ENCODE measurements around the gene ILK.

ILK gene

GRCh38 chr11:6606471-6607189 lies 3.1 kb downstream of the ILK start:
- FAIRE-seq (peak; percentile 52), DNase-seq (ENCODE audit: insufficient read length, low spot score) (peak; percentile 99)
- TF ChIP-seq POLR2A (IDR thresholded peaks at IDR 0.05; ENCODE audit: low read depth, low read length) = peak; percentile 59

GRCh38 chr11:6607190-6607795 lies 3.7 kb downstream of the ILK start:
- no peak for FAIRE-seq
- TF ChIP-seq POLR2A (IDR thresholded peaks at IDR 0.05; ENCODE audit: low read depth, low read length) = no peak
- no peak for DNase-seq (ENCODE audit: insufficient read length, low spot score)

GRCh38 chr11:6608011-6608410 lies 4.4 kb downstream of the ILK start:
- FAIRE-seq = no peak
- no peak for TF ChIP-seq POLR2A (IDR thresholded peaks at IDR 0.05; ENCODE audit: low read depth, low read length)
- no peak for DNase-seq (ENCODE audit: insufficient read length, low spot score)

GRCh38 chr11:6608726-6609501 lies 5.3 kb downstream of the ILK start:
- DNase-seq (ENCODE audit: insufficient read length, low spot score) (no peak), FAIRE-seq (no peak)
- no peak for TF ChIP-seq POLR2A (IDR thresholded peaks at IDR 0.05; ENCODE audit: low read depth, low read length)

GRCh38 chr11:6609502-6610015 lies 6.0 kb downstream of the ILK start:
- FAIRE-seq = no peak
- DNase-seq (ENCODE audit: insufficient read length, low spot score) = no peak
- 0 out of 2 replicates have a peak, but pooled peaks have one; percentile 17 for TF ChIP-seq POLR2A (IDR thresholded peaks at IDR 0.05; ENCODE audit: low read depth, low read length)

GRCh38 chr11:6610591-6610990 lies 7.0 kb downstream of the ILK start:
- TF ChIP-seq POLR2A (IDR thresholded peaks at IDR 0.05; ENCODE audit: low read depth, low read length) = no peak
- FAIRE-seq = no peak
- no peak for DNase-seq (ENCODE audit: insufficient read length, low spot score)

GRCh38 chr11:6611092-6611962 lies 7.8 kb downstream of the ILK start:
- TF ChIP-seq POLR2A (IDR thresholded peaks at IDR 0.05; ENCODE audit: low read depth, low read length) = no peak
- FAIRE-seq (no peak), DNase-seq (ENCODE audit: insufficient read length, low spot score) (no peak)

- no peak for DNase-seq (ENCODE audit: insufficient read length, low spot score)
- TF ChIP-seq POLR2A (IDR thresholded peaks at IDR 0.05; ENCODE audit: low read depth, low read length) = no peak
- no peak for FAIRE-seq
Observed at GRCh38 chr11:6611963-6612212, 8.3 kb downstream of the ILK start.

GRCh38 chr11:6612213-6613041 lies 8.9 kb downstream of the ILK start, which contains the start of gene TAF10:
TAF10 (minus strand) TSS chr11:6612216; CDS start chr11:6612189, 27 bp downstream.
- peak; percentile 96 for TF ChIP-seq POLR2A (IDR thresholded peaks at IDR 0.05; ENCODE audit: low read depth, low read length)
- no peak for FAIRE-seq
- peak; percentile 92 for DNase-seq (ENCODE audit: insufficient read length, low spot score)

GRCh38 chr11:6613496-6613895 lies 9.9 kb downstream of the ILK start:
- no peak for TF ChIP-seq POLR2A (IDR thresholded peaks at IDR 0.05; ENCODE audit: low read depth, low read length)
- DNase-seq (ENCODE audit: insufficient read length, low spot score) (no peak), FAIRE-seq (no peak)

GRCh38 chr11:6614446-6614845 lies 10.9 kb downstream of the ILK start:
- no peak for DNase-seq (ENCODE audit: insufficient read length, low spot score)
- FAIRE-seq = no peak

GRCh38 chr11:6615046-6615445 lies 11.5 kb downstream of the ILK start:
- DNase-seq (ENCODE audit: insufficient read length, low spot score) = no peak
- TF ChIP-seq POLR2A (IDR thresholded peaks at IDR 0.05; ENCODE audit: low read depth, low read length) = no peak
- no peak for FAIRE-seq

More at GRCh38 chr11:6614446-6614845, 10.9 kb downstream of the ILK start:
- no peak for TF ChIP-seq POLR2A (IDR thresholded peaks at IDR 0.05; ENCODE audit: low read depth, low read length)
